Measurements from ENCODE around the gene ATG101. TPM values are rescaled to one million over a fixed set of nuclear protein-coding genes. Genes with fewer than 3 reads are reported as not detected.

Gene ATG101
- polyA plus RNA-seq (ENCODE audit: insufficient read length in 4 of 4), result 10 to 100 TPM; 25.1 to 29.4 (median 27.7) TPM

GRCh38 chr12:52069327-52070184, at the start of gene ATG101:
Gene ATG101, plus strand, starts transcription at chr12:52069978. Its CDS starts 3,673 bp downstream, at chr12:52073651.
- peak; percentile 87 to 95 (median 91) for DNase-seq (ENCODE audit: low read depth in 4 of 4, low spot score in 3 of 4)

GRCh38 chr12:52020539-52021336, 49.0 kb upstream of the ATG101 start:
- no peak for DNase-seq (ENCODE audit: low read depth in 4 of 4, low spot score in 3 of 4)

GRCh38 chr12:52022841-52023181, 47.0 kb upstream of the ATG101 start:
- no peak for DNase-seq (ENCODE audit: low read depth in 4 of 4, low spot score in 3 of 4)

- DNase-seq (ENCODE audit: low read depth in 4 of 4, low spot score in 3 of 4), result no peak
Observed at GRCh38 chr12:52023182-52023975, 46.4 kb upstream of the ATG101 start.

GRCh38 chr12:52023976-52024688, 45.6 kb upstream of the ATG101 start:
- DNase-seq (ENCODE audit: low read depth in 4 of 4, low spot score in 3 of 4), result no peak

GRCh38 chr12:52024845-52025230, 44.9 kb upstream of the ATG101 start:
- no peak for DNase-seq (ENCODE audit: low read depth in 4 of 4, low spot score in 3 of 4)

DNA sequence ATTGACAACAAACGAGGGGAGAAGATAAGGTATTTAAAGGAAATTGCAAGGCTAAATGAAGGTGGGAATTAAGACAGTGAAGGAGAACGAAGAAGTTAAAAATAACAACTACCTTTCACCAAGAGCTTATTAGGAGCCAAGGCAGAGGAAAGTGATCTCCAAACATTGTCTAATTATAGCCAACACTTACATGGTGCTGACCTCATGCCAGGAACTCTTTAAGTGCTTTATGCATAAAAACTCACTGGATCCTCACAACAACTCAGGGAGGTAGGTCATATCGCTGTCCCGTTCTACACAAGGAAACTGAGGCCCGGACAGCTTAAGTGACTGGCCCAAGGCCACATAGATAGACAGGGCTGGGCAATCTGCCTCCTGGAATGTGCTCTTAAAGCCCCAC, 43.5 kb upstream of the ATG101 start:
- no peak for DNase-seq (ENCODE audit: low read depth in 4 of 4, low spot score in 3 of 4)

DNA sequence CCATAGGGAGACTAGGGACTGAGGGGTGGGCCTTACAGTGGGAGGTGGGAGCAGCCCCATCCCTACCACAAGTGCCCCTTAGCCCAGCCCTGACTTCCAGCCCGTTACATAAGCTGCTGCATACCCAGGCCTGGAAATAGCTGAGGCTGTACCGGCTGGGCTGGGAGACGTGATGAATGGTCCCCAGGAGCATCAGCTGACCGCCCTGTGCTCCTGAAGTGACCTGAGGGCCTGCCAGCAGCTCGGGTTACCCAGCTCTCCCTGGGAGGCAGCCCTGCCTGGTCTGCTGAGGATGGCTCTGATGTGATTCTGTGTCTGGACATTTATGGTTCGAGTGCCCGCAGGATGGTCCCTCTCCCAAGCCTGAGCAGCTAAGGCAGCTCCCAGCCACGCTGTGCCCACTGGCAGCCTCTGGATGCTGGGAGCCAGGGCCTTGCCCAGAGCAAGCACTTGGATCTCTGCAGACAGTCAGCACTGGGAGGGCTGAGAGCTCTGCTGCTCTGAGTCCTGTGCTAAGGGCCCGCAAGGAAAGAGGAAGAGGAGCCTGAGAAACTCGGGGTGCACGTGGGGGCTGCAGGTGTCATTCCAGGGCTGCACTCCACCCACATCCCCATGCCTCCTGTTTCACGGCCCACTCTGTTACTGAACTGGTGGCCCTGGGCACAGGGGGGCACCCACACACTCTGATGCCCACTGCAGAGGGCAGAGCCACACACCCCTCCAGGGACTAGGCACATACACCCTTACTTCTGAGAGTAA, 42.5 kb upstream of the ATG101 start:
- DNase-seq (ENCODE audit: low read depth in 4 of 4, low spot score in 3 of 4), result no peak

DNA sequence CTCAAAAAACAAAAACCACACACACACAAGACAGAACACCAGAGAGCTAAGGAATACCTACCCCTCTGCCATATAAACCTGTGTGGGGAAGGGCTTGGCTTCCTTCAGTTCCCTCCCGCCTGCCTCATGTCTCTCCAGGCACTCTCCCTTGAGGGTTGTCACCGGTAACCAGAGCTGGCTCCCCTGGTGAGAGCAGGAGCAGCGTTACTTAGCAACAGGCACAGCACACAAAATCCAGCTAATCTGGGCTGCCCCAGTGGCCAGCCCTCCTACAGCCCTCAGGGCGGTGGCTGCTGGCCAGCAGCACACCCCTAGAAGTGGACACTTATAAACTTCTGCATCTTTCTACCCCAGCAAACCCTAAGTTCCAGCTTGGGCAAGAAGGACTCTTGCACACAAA, 40.1 kb upstream of the ATG101 start:
- no peak for DNase-seq (ENCODE audit: low read depth in 4 of 4, low spot score in 3 of 4)

DNA sequence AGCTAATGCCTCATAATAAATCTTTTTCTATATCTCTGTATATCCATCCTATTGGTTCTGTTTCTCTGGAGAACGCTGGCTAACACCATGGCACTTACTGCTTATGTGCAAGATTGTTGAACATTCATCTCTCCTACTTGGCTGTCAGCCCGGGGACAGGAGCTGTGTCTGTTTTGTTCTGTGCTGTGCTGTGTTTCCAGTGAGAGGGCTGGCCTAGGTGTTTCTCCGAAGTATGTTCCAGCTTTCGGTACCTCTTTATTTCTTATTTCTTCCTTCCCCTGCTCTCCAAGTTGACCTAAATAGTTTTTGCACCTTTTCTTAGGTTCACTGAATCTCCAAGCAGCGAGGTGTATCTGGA, 37.4 kb upstream of the ATG101 start:
- DNase-seq (ENCODE audit: low read depth in 4 of 4, low spot score in 3 of 4), result no peak

GRCh38 chr12:52032804-52033445, 36.9 kb upstream of the ATG101 start:
- peak; percentile 86 to 91 (median 88) for DNase-seq (ENCODE audit: low read depth in 4 of 4, low spot score in 3 of 4)

- DNase-seq (ENCODE audit: low read depth in 4 of 4, low spot score in 3 of 4), result no peak
Observed at GRCh38 chr12:52033446-52034140, 36.2 kb upstream of the ATG101 start.

DNA sequence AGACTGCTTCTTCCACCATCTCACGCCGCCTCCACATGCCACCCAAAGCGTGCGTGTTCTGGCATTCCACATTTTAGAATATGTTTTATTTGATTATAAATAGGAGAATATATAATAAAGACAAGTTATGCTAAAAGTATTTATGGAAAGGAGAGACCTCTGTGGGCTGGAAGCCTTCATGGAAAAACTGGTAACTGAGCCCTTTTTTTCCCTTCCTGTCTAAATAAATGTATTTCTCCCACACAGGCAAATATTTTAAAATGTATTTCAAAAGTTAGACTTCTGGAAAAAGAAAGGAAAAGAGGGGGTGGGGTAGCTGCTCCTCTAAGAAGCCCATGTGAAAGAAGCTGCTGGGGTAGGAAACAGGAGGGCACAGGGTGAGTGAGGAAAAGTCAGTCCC, 34.6 kb upstream of the ATG101 start:
- no peak for DNase-seq (ENCODE audit: low read depth in 4 of 4, low spot score in 3 of 4)

DNA sequence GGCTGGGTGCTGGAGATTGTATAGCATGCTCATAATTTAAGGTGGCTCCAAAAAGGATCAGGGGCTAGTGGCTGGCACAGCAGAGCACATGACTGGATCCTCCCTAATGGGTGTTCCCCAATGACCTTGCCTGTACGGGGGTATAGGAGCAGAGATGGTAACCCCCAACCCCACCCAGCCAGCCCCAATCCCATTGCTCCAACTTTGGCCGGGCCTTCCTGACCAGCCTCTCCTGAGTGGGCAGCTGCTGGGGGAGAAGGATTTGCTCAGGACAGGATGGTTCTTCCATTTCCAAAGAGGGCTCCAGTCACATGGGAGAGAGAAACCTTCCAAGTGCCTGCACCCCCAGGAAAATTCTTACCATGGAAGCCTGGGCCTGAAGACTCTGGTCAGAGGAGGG, 33.9 kb upstream of the ATG101 start:
- DNase-seq (ENCODE audit: low read depth in 4 of 4, low spot score in 3 of 4), result no peak

GRCh38 chr12:52036587-52037171, 33.1 kb upstream of the ATG101 start:
- no peak for DNase-seq (ENCODE audit: low read depth in 4 of 4, low spot score in 3 of 4)

DNA sequence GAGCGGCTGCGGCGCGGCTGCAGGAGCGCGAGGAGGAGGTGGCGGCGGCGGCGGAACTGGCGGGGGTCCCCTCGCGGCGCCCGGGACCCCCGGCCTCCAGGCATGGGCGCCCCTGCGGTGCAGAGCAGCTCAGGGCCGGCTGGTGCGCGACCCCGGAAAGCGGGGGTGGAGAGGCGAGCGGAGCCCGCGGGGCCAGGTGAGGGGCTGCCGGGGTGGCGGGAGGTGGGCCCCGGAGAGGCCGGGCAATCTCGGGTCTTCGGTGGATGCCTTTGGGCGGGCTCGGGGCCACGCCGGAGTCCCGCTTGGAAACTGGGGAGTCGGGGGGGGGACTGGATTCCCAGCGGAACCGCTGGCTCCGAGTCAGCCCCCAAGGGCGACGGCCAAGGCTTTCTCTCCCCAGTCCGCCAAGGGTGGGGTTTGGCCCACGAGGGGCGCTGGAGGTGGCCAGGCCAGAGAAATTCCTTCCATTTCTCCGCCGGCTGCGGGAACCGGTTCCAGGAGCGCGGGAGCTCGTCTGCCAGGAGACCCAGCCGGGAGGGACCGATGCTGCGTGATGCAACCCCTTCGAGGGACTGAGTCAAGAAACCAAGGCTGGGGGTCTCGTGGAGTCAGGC, 32.4 kb upstream of the ATG101 start:
- no peak for DNase-seq (ENCODE audit: low read depth in 4 of 4, low spot score in 3 of 4)

GRCh38 chr12:52038447-52038846, 31.3 kb upstream of the ATG101 start:
- DNase-seq (ENCODE audit: low read depth in 4 of 4, low spot score in 3 of 4), result no peak

- DNase-seq (ENCODE audit: low read depth in 4 of 4, low spot score in 3 of 4), result no peak
Observed at GRCh38 chr12:52041035-52041434, 28.7 kb upstream of the ATG101 start.
